Chondrocyte (in vitro differentiated cells): Measurements from ENCODE around the gene APBB3. TPM values are rescaled to one million over a fixed set of nuclear protein-coding genes. Genes with fewer than 3 reads are reported as not detected.

ENCODE experiments used
- DNase-seq: peaks from one replicate; pipeline ENCODE4 v3.0.0; 2021; ENCODE audit warnings: mixed read lengths, low spot score
- H3K27ac Mint-ChIP-seq: one replicate; pipeline ENCODE4 v1.8.0; 2021; ENCODE audit warnings: mild to moderate bottlenecking, moderate library complexity, mixed read lengths; ENCODE audit not compliant: unreplicated experiment
- H3K27me3 Mint-ChIP-seq: 2 replicates; pipeline ENCODE4 v1.8.0; 2021; ENCODE audit warnings: low read depth, mixed read lengths
- H3K36me3 Mint-ChIP-seq: 2 replicates; pipeline ENCODE4 v1.8.0; 2021; ENCODE audit warnings: low read depth, mixed read lengths
- H3K4me1 Mint-ChIP-seq: 2 replicates; pipeline ENCODE4 v1.8.0; 2021; ENCODE audit warnings: low read depth, mild to moderate bottlenecking, mixed read lengths
- H3K4me3 Mint-ChIP-seq: one replicate; pipeline ENCODE4 v1.8.0; 2021; ENCODE audit warnings: mild to moderate bottlenecking, moderate library complexity, mixed read lengths; ENCODE audit not compliant: unreplicated experiment
- H3K9me3 Mint-ChIP-seq: 2 replicates; pipeline ENCODE4 v1.8.0; 2021; ENCODE audit warnings: low read depth, mixed read lengths
- total RNA-seq: library from RNA; stranded (reverse); gene quantifications from 3 replicates; pipeline ENCODE4 v1.2.1, GENCODE V29; 2021
- TF ChIP-seq, protein P1 (sequence below): fragments of 200-600 bp; sonication (generic); IDR thresholded peaks from 2 replicates; pipeline ENCODE4 v1.5.0; 2021; ENCODE audit warnings: antibody characterized with exemption, mild to moderate bottlenecking, moderate library complexity

APBB3 gene
- total RNA-seq, 1 donor from 2014 or later = 42.3 TPM

DNA sequence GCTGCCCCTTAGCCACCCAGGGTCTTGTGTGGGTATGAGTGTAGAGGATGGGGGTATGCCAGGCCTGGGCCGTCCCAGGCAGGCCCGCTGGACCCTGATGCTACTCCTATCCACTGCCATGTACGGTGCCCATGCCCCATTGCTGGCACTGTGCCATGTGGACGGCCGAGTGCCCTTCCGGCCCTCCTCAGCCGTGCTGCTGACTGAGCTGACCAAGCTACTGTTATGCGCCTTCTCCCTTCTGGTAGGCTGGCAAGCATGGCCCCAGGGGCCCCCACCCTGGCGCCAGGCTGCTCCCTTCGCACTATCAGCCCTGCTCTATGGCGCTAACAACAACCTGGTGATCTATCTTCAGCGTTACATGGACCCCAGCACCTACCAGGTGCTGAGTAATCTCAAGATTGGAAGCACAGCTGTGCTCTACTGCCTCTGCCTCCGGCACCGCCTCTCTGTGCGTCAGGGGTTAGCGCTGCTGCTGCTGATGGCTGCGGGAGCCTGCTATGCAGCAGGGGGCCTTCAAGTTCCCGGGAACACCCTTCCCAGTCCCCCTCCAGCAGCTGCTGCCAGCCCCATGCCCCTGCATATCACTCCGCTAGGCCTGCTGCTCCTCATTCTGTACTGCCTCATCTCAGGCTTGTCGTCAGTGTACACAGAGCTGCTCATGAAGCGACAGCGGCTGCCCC lies 2.9 kb upstream of the APBB3 start:
- no peak overlapping the region for H3K27ac Mint-ChIP-seq
- H3K27me3 Mint-ChIP-seq = no peaks in the 10 kb centered on the region
- no peaks in the 10 kb centered on the region for H3K9me3 Mint-ChIP-seq
- peaks cover 12% of the 10 kb centered on the region for H3K36me3 Mint-ChIP-seq
- no peak for DNase-seq
- H3K4me1 Mint-ChIP-seq = peaks cover 41% of the 10 kb centered on the region
- H3K4me3 Mint-ChIP-seq = no peak overlapping the region
- TF ChIP-seq, protein P1, sequence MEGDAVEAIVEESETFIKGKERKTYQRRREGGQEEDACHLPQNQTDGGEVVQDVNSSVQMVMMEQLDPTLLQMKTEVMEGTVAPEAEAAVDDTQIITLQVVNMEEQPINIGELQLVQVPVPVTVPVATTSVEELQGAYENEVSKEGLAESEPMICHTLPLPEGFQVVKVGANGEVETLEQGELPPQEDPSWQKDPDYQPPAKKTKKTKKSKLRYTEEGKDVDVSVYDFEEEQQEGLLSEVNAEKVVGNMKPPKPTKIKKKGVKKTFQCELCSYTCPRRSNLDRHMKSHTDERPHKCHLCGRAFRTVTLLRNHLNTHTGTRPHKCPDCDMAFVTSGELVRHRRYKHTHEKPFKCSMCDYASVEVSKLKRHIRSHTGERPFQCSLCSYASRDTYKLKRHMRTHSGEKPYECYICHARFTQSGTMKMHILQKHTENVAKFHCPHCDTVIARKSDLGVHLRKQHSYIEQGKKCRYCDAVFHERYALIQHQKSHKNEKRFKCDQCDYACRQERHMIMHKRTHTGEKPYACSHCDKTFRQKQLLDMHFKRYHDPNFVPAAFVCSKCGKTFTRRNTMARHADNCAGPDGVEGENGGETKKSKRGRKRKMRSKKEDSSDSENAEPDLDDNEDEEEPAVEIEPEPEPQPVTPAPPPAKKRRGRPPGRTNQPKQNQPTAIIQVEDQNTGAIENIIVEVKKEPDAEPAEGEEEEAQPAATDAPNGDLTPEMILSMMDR = no peak

DNA sequence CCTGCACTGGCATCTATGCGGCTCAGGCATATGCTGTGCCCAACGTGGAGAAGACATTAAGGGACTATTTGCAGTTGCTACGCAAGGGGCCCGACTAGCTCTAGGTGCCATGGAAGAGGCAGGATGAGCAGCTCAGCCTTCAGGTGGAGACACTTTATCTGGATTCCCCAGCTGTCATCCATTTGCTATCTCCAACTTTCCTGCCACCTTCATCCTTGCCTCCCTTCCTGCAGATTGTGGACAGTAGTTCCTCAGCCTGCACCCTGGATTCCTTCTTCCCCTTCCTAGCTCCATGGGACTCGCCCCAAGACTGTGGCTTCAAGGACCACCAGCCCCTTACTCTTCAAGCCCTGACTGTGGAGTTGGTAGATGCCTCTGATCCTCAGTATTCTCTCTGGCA lies 2.3 kb upstream of the APBB3 start:
- no peaks in the 10 kb centered on the region for H3K9me3 Mint-ChIP-seq
- no peak for DNase-seq
- TF ChIP-seq, protein P1 = no peak
- peaks cover 12% of the 10 kb centered on the region for H3K36me3 Mint-ChIP-seq
- no peaks in the 10 kb centered on the region for H3K27me3 Mint-ChIP-seq
- H3K4me3 Mint-ChIP-seq = no peak overlapping the region
- no peak overlapping the region for H3K27ac Mint-ChIP-seq
- H3K4me1 Mint-ChIP-seq = peaks cover 41% of the 10 kb centered on the region

- DNase-seq = no peak
- peak overlapping the region; percentile 97 for H3K27ac Mint-ChIP-seq
Measured at GRCh38 chr5:140565780-140566095, 1.3 kb upstream of the APBB3 start.

GRCh38 chr5:140565024-140565779 lies 804 bp upstream of the APBB3 start:
- Mint-ChIP-seq H3K27ac (peak overlapping the region; percentile 97), H3K4me1 (peaks cover 44% of the 10 kb centered on the region), H3K36me3 (peaks cover 16% of the 10 kb centered on the region), H3K4me3 (peak overlapping the region; percentile 95), H3K27me3 (no peaks in the 10 kb centered on the region), H3K9me3 (no peaks in the 10 kb centered on the region)
- no peak for DNase-seq
- TF ChIP-seq, protein P1 = no peak

More at GRCh38 chr5:140565780-140566095, 1.3 kb upstream of the APBB3 start:
- Mint-ChIP-seq H3K4me3 (peak overlapping the region; percentile 95), H3K27me3 (no peaks in the 10 kb centered on the region), H3K9me3 (no peaks in the 10 kb centered on the region), H3K4me1 (peaks cover 44% of the 10 kb centered on the region), H3K36me3 (peaks cover 15% of the 10 kb centered on the region)
- TF ChIP-seq, protein P1 = no peak

DNA sequence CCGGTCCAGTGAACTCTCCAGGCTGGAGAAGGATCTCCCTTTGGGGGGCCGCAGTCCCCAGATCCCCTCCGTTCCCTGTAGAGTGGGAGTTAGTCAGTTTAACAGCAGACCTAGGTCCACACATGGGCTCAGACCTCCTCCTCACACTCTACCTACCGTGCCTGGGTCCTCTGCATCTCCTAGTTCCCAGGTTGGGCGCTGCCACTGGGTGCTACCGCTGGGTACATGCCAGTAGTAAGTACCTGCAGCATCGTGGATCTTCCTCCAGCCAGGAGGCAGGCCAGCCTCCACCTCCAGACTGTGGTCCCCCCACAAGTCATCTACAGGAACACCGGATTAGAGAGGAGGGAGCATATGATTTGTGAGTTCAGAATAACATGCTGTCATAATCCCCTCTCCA lies 802 bp downstream of the APBB3 start:
- Mint-ChIP-seq H3K4me3 (peak overlapping the region; percentile 95), H3K27ac (peak overlapping the region; percentile 97)
- DNase-seq = no peak

More for the DNA sequence above, 802 bp downstream of the APBB3 start:
- Mint-ChIP-seq H3K27me3 (no peaks in the 10 kb centered on the region), H3K9me3 (no peaks in the 10 kb centered on the region), H3K36me3 (peaks cover 18% of the 10 kb centered on the region), H3K4me1 (peaks cover 44% of the 10 kb centered on the region)
- TF ChIP-seq, protein P1 = no peak
